Neural progenitor cell (in vitro differentiated cells): ENCODE measurements around the gene ZNF862. TPM values are rescaled to one million over a fixed set of nuclear protein-coding genes. Genes with fewer than 3 reads are reported as not detected.
A peak's percentile ranks its signal among the peaks of the same experiment; 100 is the strongest.

Experiments
- DNase-seq: peaks from one replicate; pipeline ENCODE4 v3.0.0-alpha.2; 2016; ENCODE audit warnings: low spot score
- H2AFZ ChIP-seq: fragments of 200-600 bp; sonication (generic); replicated peaks from 2 replicates; pipeline ENCODE4 v1.6.1; 2016; ENCODE audit warnings: antibody characterized with exemption
- H3F3A ChIP-seq: fragments of 200-600 bp; sonication (generic); 2 replicates; pipeline ENCODE4 v1.6.1; 2016; ENCODE audit warnings: antibody characterized with exemption, low read depth
- H3K27ac ChIP-seq: fragments of 200-600 bp; sonication (generic); 2 replicates; pipeline ENCODE4 v1.5.1; 2016; ENCODE audit warnings: mild to moderate bottlenecking
- H3K27me3 ChIP-seq: fragments of 200-600 bp; sonication (generic); 2 replicates; pipeline ENCODE4 v1.6.1; 2016; ENCODE audit warnings: mild to moderate bottlenecking, moderate library complexity
- H3K36me3 ChIP-seq: fragments of 200-600 bp; sonication (generic); 2 replicates; pipeline ENCODE4 v1.5.1; 2016
- H3K4me1 ChIP-seq: fragments of 200-600 bp; sonication (generic); 2 replicates; pipeline ENCODE4 v1.6.1; 2016; ENCODE audit warnings: mixed run types
- H3K4me2 ChIP-seq: fragments of 200-600 bp; sonication (generic); 2 replicates; pipeline ENCODE4 v1.6.1; 2016
- H3K4me3 ChIP-seq: fragments of 200-600 bp; sonication (generic); 2 replicates; pipeline ENCODE4 v1.5.1; 2016
- H3K79me2 ChIP-seq: fragments of 200-600 bp; sonication (generic); 2 replicates; pipeline ENCODE4 v1.6.1; 2016; ENCODE audit warnings: low read depth
- H3K9ac ChIP-seq: fragments of 200-600 bp; sonication (generic); 2 replicates; pipeline ENCODE4 v1.6.1; 2016
- H3K9me3 ChIP-seq: fragments of 200-600 bp; sonication (generic); 2 replicates; pipeline ENCODE4 v1.5.1; 2016; ENCODE audit warnings: low read depth
- H4K20me1 ChIP-seq: fragments of 200-600 bp; sonication (generic); 2 replicates; pipeline ENCODE4 v1.6.1; 2016; ENCODE audit warnings: low read depth
- H3K27ac Mint-ChIP-seq: 3 replicates; pipeline ENCODE4 v1.8.0; 2021; ENCODE audit warnings: mixed read lengths
- H3K27me3 Mint-ChIP-seq: 2 replicates; pipeline ENCODE4 v1.8.0; 2022; ENCODE audit warnings: low read depth, mild to moderate bottlenecking, inconsistent platforms, moderate library complexity, mixed read lengths; ENCODE audit not compliant: insufficient read depth
- H3K36me3 Mint-ChIP-seq: 3 replicates; pipeline ENCODE4 v1.8.0; 2021; ENCODE audit warnings: mixed read lengths
- H3K4me1 Mint-ChIP-seq: 3 replicates; pipeline ENCODE4 v1.8.0; 2021; ENCODE audit warnings: mixed read lengths
- H3K4me3 Mint-ChIP-seq: 3 replicates; pipeline ENCODE4 v1.8.0; 2021; ENCODE audit warnings: mild to moderate bottlenecking, moderate library complexity, mixed read lengths
- H3K9me3 Mint-ChIP-seq: 3 replicates; pipeline ENCODE4 v1.8.0; 2020; ENCODE audit warnings: mixed read lengths
- CTCF ChIP-seq: fragments of 200-600 bp; sonication (generic); IDR thresholded peaks from 2 replicates; pipeline ENCODE4 v1.5.1; 2017; ENCODE audit warnings: antibody characterized with exemption, mild to moderate bottlenecking
- EZH2 ChIP-seq: fragments of 200-600 bp; sonication (generic); IDR thresholded peaks from 2 replicates; pipeline ENCODE4 v1.6.1; 2017; ENCODE audit warnings: antibody characterized with exemption, mild to moderate bottlenecking, moderate library complexity
- EZH2phosphoT487 ChIP-seq: fragments of 200-600 bp; sonication (generic); IDR thresholded peaks from 2 replicates; pipeline ENCODE4 v1.6.1; 2017; ENCODE audit warnings: antibody characterized with exemption
- total RNA-seq: library from RNA; depleted of rRNA; stranded (reverse); fragments of >200 nt; gene quantifications from 2 replicates; pipeline ENCODE4 v1.2.3, GENCODE V29; 2015; ENCODE audit warnings: low replicate concordance

Gene ZNF862
- total RNA-seq, 1 donor from 2014 or later = 5.9 TPM

GRCh38 chr7:149870701-149871483 is 32.7 kb downstream of the ZNF862 start:
- DNase-seq = no peak
- H3K4me1 Mint-ChIP-seq = peaks cover 29% of the 10 kb centered on the region
- no peak overlapping the region for H3K4me2 ChIP-seq
- TF ChIP-seq EZH2 (no peak), EZH2phosphoT487 (no peak), CTCF (no peak)
- H2AFZ ChIP-seq = no peak overlapping the region
- H3K27ac ChIP-seq = no peak overlapping the region
- peaks cover 7% of the 10 kb centered on the region for H3K4me1 ChIP-seq
- H3K9ac ChIP-seq = no peak overlapping the region
- H3K4me3 ChIP-seq = no peak overlapping the region
- H3K9me3 ChIP-seq = no peaks in the 10 kb centered on the region
- H4K20me1 ChIP-seq = no peaks in the 10 kb centered on the region
- H3K27me3 Mint-ChIP-seq = peaks cover 20% of the 10 kb centered on the region
- peaks cover 20% of the 10 kb centered on the region for H3F3A ChIP-seq
- H3K79me2 ChIP-seq = no peaks in the 10 kb centered on the region
- no peaks in the 10 kb centered on the region for H3K9me3 Mint-ChIP-seq
- H3K4me3 Mint-ChIP-seq = no peak overlapping the region
- H3K36me3 Mint-ChIP-seq = peaks cover 1% of the 10 kb centered on the region
- no peak overlapping the region for H3K27ac Mint-ChIP-seq
- H3K27me3 ChIP-seq = peaks cover 24% of the 10 kb centered on the region
- H3K36me3 ChIP-seq = no peaks in the 10 kb centered on the region

GRCh38 chr7:149871576-149871975 is 33.4 kb downstream of the ZNF862 start:
- Histone ChIP-seq H3K79me2 (no peaks in the 10 kb centered on the region), H3K4me1 (peaks cover 7% of the 10 kb centered on the region), H3K27ac (no peak overlapping the region), H3K4me2 (no peak overlapping the region), H3K9ac (no peak overlapping the region), H3K27me3 (peaks cover 24% of the 10 kb centered on the region), H3F3A (peaks cover 20% of the 10 kb centered on the region), H2AFZ (no peak overlapping the region), H3K36me3 (no peaks in the 10 kb centered on the region), H3K4me3 (no peak overlapping the region), H4K20me1 (no peaks in the 10 kb centered on the region), H3K9me3 (no peaks in the 10 kb centered on the region)
- peaks cover 3% of the 10 kb centered on the region for H3K36me3 Mint-ChIP-seq
- no peak for TF ChIP-seq EZH2phosphoT487
- no peak for TF ChIP-seq CTCF
- peaks cover 20% of the 10 kb centered on the region for H3K27me3 Mint-ChIP-seq
- no peak for DNase-seq
- peaks cover 29% of the 10 kb centered on the region for H3K4me1 Mint-ChIP-seq
- no peaks in the 10 kb centered on the region for H3K9me3 Mint-ChIP-seq
- no peak overlapping the region for H3K27ac Mint-ChIP-seq
- H3K4me3 Mint-ChIP-seq = peak overlapping the region; percentile 90

GRCh38 chr7:149872419-149873073 is 34.4 kb downstream of the ZNF862 start:
- Histone ChIP-seq H3K36me3 (no peaks in the 10 kb centered on the region), H3K79me2 (no peaks in the 10 kb centered on the region), H3K4me2 (peak overlapping the region; percentile 91), H3F3A (peaks cover 20% of the 10 kb centered on the region), H3K9me3 (no peaks in the 10 kb centered on the region), H3K27ac (no peak overlapping the region), H3K27me3 (peaks cover 24% of the 10 kb centered on the region), H4K20me1 (no peaks in the 10 kb centered on the region), H2AFZ (peak overlapping the region; percentile 74), H3K9ac (no peak overlapping the region), H3K4me3 (peak overlapping the region; percentile 73), H3K4me1 (peaks cover 7% of the 10 kb centered on the region)
- peak overlapping the region; percentile 51 for H3K27ac Mint-ChIP-seq
- peaks cover 29% of the 10 kb centered on the region for H3K4me1 Mint-ChIP-seq
- peaks cover 20% of the 10 kb centered on the region for H3K27me3 Mint-ChIP-seq
- DNase-seq = peak; percentile 72
- TF ChIP-seq EZH2phosphoT487 (no peak), EZH2 (no peak), CTCF (peak; percentile 18)
- H3K9me3 Mint-ChIP-seq = no peaks in the 10 kb centered on the region
- H3K36me3 Mint-ChIP-seq = peaks cover 4% of the 10 kb centered on the region
- peak overlapping the region; percentile 90 for H3K4me3 Mint-ChIP-seq
